K562 (cell line): ENCODE measurements around the gene IFT52. TPM values are rescaled to one million over a fixed set of nuclear protein-coding genes. Genes with fewer than 3 reads are reported as not detected.

Experiments used
- ATAC-seq: fragments of 200-7000 bp; cut with Tn5 transposase; 3 replicates; pipeline ENCODE4 v1.9.1; 2020; ENCODE audit warnings: moderate library complexity
- BruUV-seq: library from RNA; stranded (reverse); fragments of 400-500 nt; replicated peaks from 2 replicates; lab custom pipeline; 2021; lab: Mats Ljungman, UMichigan
- CTCF ChIA-PET: fragments of 300-600 bp; formaldehyde crosslinking; extraction: SDS; loops from one replicate; lab custom pipeline; 2021; ENCODE audit warnings: low intra/inter-chr PET ratio; lab: Yijun Ruan, JAX
- POLR2A ChIA-PET: fragments of 300-600, 350-650 bp; sonication (Branson Sonifier 250); formaldehyde crosslinking; extraction: SDS; loops from one replicate; lab custom pipeline; 2021; ENCODE audit warnings: antibody characterized with exemption, inconsistent platforms; lab: Yijun Ruan, JAX
- DNase-seq, 4 experiments: peaks; one replicate each; pipeline versions ENCODE4 v3.0.0 to v3.0.0-alpha.2; 2011 to 2018; ENCODE audit warnings: low spot score in 3 of 4, mixed read lengths in 3 of 4; ENCODE audit errors: extremely low read depth in 1 of 4
- FAIRE-seq: peaks from 2 replicates; lab custom pipeline; 2011; peaks lifted over from hg19 to GRCh38; lab: Jason Lieb, UNC
- H2AFZ ChIP-seq: 2 replicates; pipeline ENCODE4 v1.6.0; 2011; ENCODE audit warnings: low read depth, low read length, control low read depth, inconsistent platforms
- H3K27ac ChIP-seq: fragments of 200-600 bp; 3 replicates; pipeline ENCODE4 v1.8.0; 2011; ENCODE audit warnings: low read depth, mild to moderate bottlenecking, control low read depth, inconsistent platforms, low read length, moderate library complexity, mixed read lengths; ENCODE audit errors: extremely low read depth
- H3K27me3 ChIP-seq, 2 experiments: fragments of 300-600 bp in 1 of 2; 2 replicates in 1 of 2; 3 replicates in 1 of 2; pipeline versions ENCODE4 v1.6.0 to v1.8.0; 2011; ENCODE audit warnings: inconsistent platforms in 2 of 2, low read length in 2 of 2, mild to moderate bottlenecking in 1 of 2, mixed read lengths in 1 of 2, moderate library complexity in 1 of 2; ENCODE audit not compliant: control insufficient read depth in 2 of 2, insufficient read depth in 2 of 2
- H3K36me3 ChIP-seq: fragments of 300-600 bp; 3 replicates; pipeline ENCODE4 v1.8.0; 2011; ENCODE audit warnings: mild to moderate bottlenecking, low read length, inconsistent platforms; ENCODE audit not compliant: control insufficient read depth, insufficient read depth
- H3K4me1 ChIP-seq, 2 experiments: fragments of 200-600 bp in 1 of 2; replicated peaks in 1 of 2; 2 replicates in 1 of 2; 3 replicates in 1 of 2; pipeline versions ENCODE4 v1.5.1 to v1.8.0; 2011; ENCODE audit warnings: inconsistent platforms in 2 of 2, low read length in 2 of 2, mild to moderate bottlenecking in 1 of 2, mixed read lengths in 1 of 2, moderate library complexity in 1 of 2; ENCODE audit not compliant: control insufficient read depth in 2 of 2, insufficient read depth in 2 of 2
- H3K4me2 ChIP-seq: 2 replicates; pipeline ENCODE4 v1.6.1; 2011; ENCODE audit warnings: low read length, control low read depth, inconsistent platforms, mixed read lengths; ENCODE audit not compliant: insufficient read depth
- H3K4me3 ChIP-seq: fragments of 200-600 bp; sonication (generic), shearing (Covaris generic); 2 replicates; pipeline ENCODE4 v1.5.1; 2016; ENCODE audit warnings: control low read depth, inconsistent platforms
- H3K79me2 ChIP-seq: fragments of 200-600 bp; 3 replicates; pipeline ENCODE4 v1.8.0; 2011; ENCODE audit warnings: low read length, inconsistent platforms; ENCODE audit not compliant: control insufficient read depth, insufficient read depth
- H3K9ac ChIP-seq, 2 experiments: 2 replicates each; pipeline versions ENCODE4 v1.6.0 to v1.6.1; 2011; ENCODE audit warnings: low read depth in 2 of 2, low read length in 2 of 2, control low read depth in 1 of 2, inconsistent platforms in 1 of 2, mild to moderate bottlenecking in 1 of 2, mixed read lengths in 1 of 2; ENCODE audit not compliant: insufficient read depth in 1 of 2
- H3K9me1 ChIP-seq: one replicate; pipeline ENCODE4 v1.6.0; 2011; ENCODE audit warnings: inconsistent platforms, mild to moderate bottlenecking, low read length, moderate library complexity; ENCODE audit not compliant: control insufficient read depth, insufficient read depth
- H3K9me3 ChIP-seq: replicated peaks from 2 replicates; pipeline ENCODE4 v1.5.1; 2011; ENCODE audit warnings: low read depth, low read length, inconsistent platforms; ENCODE audit not compliant: control insufficient read depth, insufficient read depth
- H4K20me1 ChIP-seq: replicated peaks from 2 replicates; pipeline ENCODE4 v1.6.1; 2011; ENCODE audit warnings: low read length, inconsistent platforms, mixed read lengths; ENCODE audit not compliant: control insufficient read depth, insufficient read depth
- C11orf30 ChIP-seq: fragments of 450-650 bp; IDR thresholded peaks from 2 replicates; pipeline ENCODE4 v1.6.1; 2016; ENCODE audit warnings: low read depth, mild to moderate bottlenecking
- EHMT2 ChIP-seq: fragments of 450-650 bp; IDR thresholded peaks from 2 replicates; pipeline ENCODE4 v1.6.1; 2018; ENCODE audit warnings: antibody characterized with exemption
- EP300 ChIP-seq: IDR thresholded peaks from 2 replicates; pipeline ENCODE4 v1.6.1; 2012; ENCODE audit warnings: low read length, improper control_type of control experiment
- MAFG ChIP-seq: fragments of 450-650 bp; conservative IDR thresholded peaks from 2 replicates; pipeline ENCODE4 v1.6.1; 2016; ENCODE audit warnings: missing genetic modification characterization, missing compliant biosample characterization
- NFE2 ChIP-seq: IDR thresholded peaks from 2 replicates; pipeline ENCODE4 v1.6.1; 2014; ENCODE audit warnings: antibody characterized with exemption, low read depth
- ZHX1 ChIP-seq: fragments of 150-350 bp; conservative IDR thresholded peaks from 2 replicates; pipeline ENCODE4 v1.6.1; 2014; ENCODE audit warnings: low read length
- ZNF316 ChIP-seq: fragments of 450-650 bp; IDR thresholded peaks from 2 replicates; pipeline ENCODE4 v1.6.1; 2016
- whole genome bisulfite sequencing: fragments of 100-300 bp; shearing (Covaris generic); methylation state at CpG from one replicate; pipeline ENCODE4 v1.1.6; 2016; ENCODE audit warnings: low coverage, mixed read lengths; ENCODE audit not compliant: insufficient coverage; ENCODE audit errors: missing lambda C conversion rate; 5-methylcytosine and 5-hydroxymethylcytosine counted together
- in situ Hi-C: fragments of 300-500 bp; cut with MboI; formaldehyde crosslinking; loops from 4 replicates; pipeline ENCODE4 v1.15.0; 2018; ENCODE audit warnings: inconsistent platforms, mixed read lengths
- intact Hi-C: fragments of 100-400 bp; cut with micrococcal nuclease; formaldehyde crosslinking; loops from 2 replicates; pipeline ENCODE4 v1.14.2; 2022
- polyA plus RNA-seq, 8 experiments: library from polyadenylated mRNA; depleted of rRNA in 4 of 8; stranded (reverse) in 5 of 8; unstranded in 3 of 8; fragments of >200 nt; fragmentation: Nextera tagmentation in 2 of 8; fragmentation: Illumina TruSeq in 1 of 8; extraction: Ambion mirVana in 2 of 8; extraction: Trizol in 1 of 8; gene quantifications; 2 replicates each; pipeline versions ENCODE4 v1.2.1 to v1.2.3, GENCODE V29; 2011 to 2014; ENCODE audit warnings: inconsistent platforms in 1 of 8, missing spikeins in 1 of 8
- total RNA-seq, 7 experiments: library from RNA; depleted of rRNA in 6 of 7; stranded (reverse); fragments of >200 nt in 6 of 7; fragmentation: Illumina TruSeq in 2 of 7; extraction: Trizol in 2 of 7; gene quantifications; 2 replicates each; pipeline versions ENCODE4 v1.2.1 to v1.2.3, GENCODE V29; 2011 to 2021; ENCODE audit warnings: low replicate concordance in 1 of 7

IFT52 gene
- total and polyA plus RNA-seq, 9 of the 15 experiments (the other 6 are each of a cell fraction or from before 2014, with no cell fraction given) = 11.0 to 31.4 (median 20.4) TPM

- ATAC-seq = no peak
These were observed 36.4 kb upstream of the IFT52 start for GRCh38 chr20:43554369-43554768.

More at GRCh38 chr20:43554369-43554768, 36.4 kb upstream of the IFT52 start:
- H3K9ac ChIP-seq = no peak overlapping the region
- WGBS = 59% methylated on average over 3 of the region's 3 CpGs
- intact Hi-C loops = no loop called here
- no TSS peak for BruUV-seq
- TF ChIP-seq ZHX1 (no peak), EHMT2 (0 out of 2 replicates have a peak, but pooled peaks have one; percentile 7), C11orf30 (peak; percentile 77), EP300 (no peak), MAFG (tag) (peak; percentile 44), NFE2 (peak; percentile 69), ZNF316 (peak; percentile 86)
- H3K4me2 ChIP-seq = no peak overlapping the region
- ChIA-PET POLR2A (interaction anchor here (0.7 to 0.8 kb wide), 2 partner anchors 8 to 36 kb away, joined by 3 to 4 read pairs; no protein-coding TSS in a partner anchor), CTCF (no interaction called here)
- H4K20me1 ChIP-seq = no peaks in the 10 kb centered on the region
- H3K4me3 ChIP-seq = no peak overlapping the region
- no peaks in the 10 kb centered on the region for H3K79me2 ChIP-seq
- H2AFZ ChIP-seq = no peak overlapping the region
- FAIRE-seq = no peak
- no peak for DNase-seq
- H3K9me1 ChIP-seq = no peaks in the 10 kb centered on the region
- no peaks in the 10 kb centered on the region for H3K27me3 ChIP-seq
- no peak overlapping the region for H3K27ac ChIP-seq
- peaks cover 24 to 40% of the 10 kb centered on the region in 2 experiments for H3K4me1 ChIP-seq
- in situ Hi-C loops = no loop called here
- no peaks in the 10 kb centered on the region for H3K9me3 ChIP-seq
- no peaks in the 10 kb centered on the region for H3K36me3 ChIP-seq
